Measurements from ENCODE around the gene RPL23.

Gene RPL23

GRCh38 chr17:38897176-38897575 is 43.7 kb upstream of the RPL23 start:
- DNase-seq (ENCODE audit: low spot score), result no peak
- in situ Hi-C loops (cut with MboI; ENCODE audit: low pct_unique_long_range_greater_than_20kb, low sequenced_read_pairs, unreplicated experiment), result no loop called here

DNA sequence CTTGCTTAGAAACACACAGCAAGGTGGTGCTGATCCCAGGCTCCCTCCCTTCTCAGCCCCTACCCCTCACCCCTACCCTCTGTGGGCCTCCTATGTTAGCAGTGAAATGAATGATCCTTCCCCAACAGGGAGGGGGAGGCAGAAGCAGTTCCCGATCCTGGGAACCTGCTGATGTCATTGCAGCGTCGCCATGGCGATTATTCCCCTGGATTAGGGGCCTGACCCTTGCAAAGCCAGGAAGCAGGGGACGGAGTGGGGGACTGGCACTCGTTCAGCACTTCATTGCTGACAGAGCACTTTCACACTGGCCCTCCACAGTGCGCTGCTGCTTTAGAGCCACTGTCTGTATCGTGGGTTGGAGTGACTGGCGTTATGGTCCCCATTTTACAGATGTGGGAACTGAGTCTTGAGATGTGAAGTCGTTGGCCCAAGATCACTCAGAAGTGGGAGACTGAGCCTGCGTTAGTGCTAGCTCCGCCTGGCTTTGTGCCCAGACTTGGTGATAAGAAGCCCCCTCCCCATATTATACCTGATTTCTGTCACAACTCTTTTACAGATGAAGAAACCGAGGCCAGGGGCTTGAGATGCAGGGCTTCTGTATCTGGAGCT is 42.9 kb upstream of the RPL23 start:
- TF ChIP-seq CTCF (IDR thresholded peaks at IDR 0.05; ENCODE audit: extremely low read depth, insufficient read depth, missing control alignments), result no peak
- DNase-seq (ENCODE audit: low spot score), result no peak
- in situ Hi-C loops (cut with MboI; ENCODE audit: low pct_unique_long_range_greater_than_20kb, low sequenced_read_pairs, unreplicated experiment), result no loop called here

More at GRCh38 chr17:38897176-38897575, 43.7 kb upstream of the RPL23 start:
- no peak for TF ChIP-seq CTCF (IDR thresholded peaks at IDR 0.05; ENCODE audit: extremely low read depth, insufficient read depth, missing control alignments)

- no peak for DNase-seq (ENCODE audit: low spot score)
- no peak for TF ChIP-seq CTCF (IDR thresholded peaks at IDR 0.05; ENCODE audit: extremely low read depth, insufficient read depth, missing control alignments)
- in situ Hi-C loops (cut with MboI; ENCODE audit: low pct_unique_long_range_greater_than_20kb, low sequenced_read_pairs, unreplicated experiment), result no loop called here
Measured at GRCh38 chr17:38894276-38894675, 40.8 kb upstream of the RPL23 start.

GRCh38 chr17:38893607-38894006 is 40.1 kb upstream of the RPL23 start:
- DNase-seq (ENCODE audit: low spot score), result no peak
- in situ Hi-C loops (cut with MboI; ENCODE audit: low pct_unique_long_range_greater_than_20kb, low sequenced_read_pairs, unreplicated experiment), result no loop called here

GRCh38 chr17:38893113-38893512 is 39.6 kb upstream of the RPL23 start:
- TF ChIP-seq CTCF (IDR thresholded peaks at IDR 0.05; ENCODE audit: extremely low read depth, insufficient read depth, missing control alignments), result no peak

More at GRCh38 chr17:38893607-38894006, 40.1 kb upstream of the RPL23 start:
- no peak for TF ChIP-seq CTCF (IDR thresholded peaks at IDR 0.05; ENCODE audit: extremely low read depth, insufficient read depth, missing control alignments)

GRCh38 chr17:38892620-38893019 is 39.1 kb upstream of the RPL23 start:
- no peak for TF ChIP-seq CTCF (IDR thresholded peaks at IDR 0.05; ENCODE audit: extremely low read depth, insufficient read depth, missing control alignments)
- DNase-seq (ENCODE audit: low spot score), result no peak
- in situ Hi-C loops (cut with MboI; ENCODE audit: low pct_unique_long_range_greater_than_20kb, low sequenced_read_pairs, unreplicated experiment), result no loop called here

More at GRCh38 chr17:38893113-38893512, 39.6 kb upstream of the RPL23 start:
- DNase-seq (ENCODE audit: low spot score), result no peak
- in situ Hi-C loops (cut with MboI; ENCODE audit: low pct_unique_long_range_greater_than_20kb, low sequenced_read_pairs, unreplicated experiment), result no loop called here

Data from GM13977 (cell line).